Stimulated activated CD8-positive, alpha-beta memory T cell treated with anti-CD3 and anti-CD28 coated beads, Interleukin-15, amount 100 ng/mL, for 1 hour (primary cell): Measurements from ENCODE around the gene SYNPO.

Experiments used
- DNase-seq: peaks from one replicate; pipeline ENCODE4 v3.0.0-alpha.2; 2020; ENCODE audit warnings: low read depth

Gene SYNPO

DNA sequence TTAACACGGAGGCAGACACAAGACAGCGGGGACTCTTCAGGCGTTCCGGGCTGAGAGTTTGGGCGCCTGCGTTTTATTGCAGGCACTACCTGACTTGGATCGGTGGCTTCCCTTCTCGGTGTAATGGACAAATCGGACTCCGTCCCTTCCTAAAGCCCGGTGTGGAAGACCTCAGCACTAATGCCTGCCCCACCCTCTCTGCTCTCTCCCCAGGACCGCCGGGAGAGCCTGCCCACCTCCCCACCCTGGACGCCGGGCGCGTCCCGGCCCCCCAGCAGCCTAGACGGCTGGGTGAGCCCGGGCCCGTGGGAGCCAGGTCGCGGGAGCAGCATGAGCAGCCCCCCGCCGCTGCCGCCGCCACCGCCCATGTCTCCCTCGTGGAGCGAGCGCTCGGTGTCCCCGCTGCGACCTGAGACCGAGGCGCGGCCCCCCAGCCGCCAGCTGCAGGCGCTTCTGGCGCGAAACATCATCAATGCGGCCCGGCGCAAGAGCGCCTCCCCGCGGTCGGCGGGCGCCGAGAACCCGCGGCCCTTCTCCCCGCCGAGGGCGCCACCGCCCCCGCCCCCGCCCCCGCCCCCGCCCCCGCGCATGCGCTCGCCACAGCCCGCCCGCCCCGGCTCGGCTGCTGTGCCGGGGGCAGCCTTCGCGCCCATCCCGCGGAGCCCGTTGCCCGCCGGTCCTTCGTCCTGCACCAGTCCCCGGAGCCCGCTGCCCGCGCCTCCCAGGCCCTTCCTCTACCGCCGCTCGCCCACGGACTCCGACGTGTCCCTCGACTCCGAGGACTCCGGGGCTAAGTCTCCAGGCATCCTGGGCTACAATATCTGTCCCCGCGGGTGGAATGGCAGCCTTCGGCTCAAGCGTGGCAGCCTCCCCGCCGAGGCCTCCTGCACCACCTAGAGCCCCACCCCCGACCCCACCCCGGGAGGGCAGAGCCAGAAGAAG lies 16.0 kb downstream of the SYNPO start:
- peak; percentile 46 for DNase-seq

DNA sequence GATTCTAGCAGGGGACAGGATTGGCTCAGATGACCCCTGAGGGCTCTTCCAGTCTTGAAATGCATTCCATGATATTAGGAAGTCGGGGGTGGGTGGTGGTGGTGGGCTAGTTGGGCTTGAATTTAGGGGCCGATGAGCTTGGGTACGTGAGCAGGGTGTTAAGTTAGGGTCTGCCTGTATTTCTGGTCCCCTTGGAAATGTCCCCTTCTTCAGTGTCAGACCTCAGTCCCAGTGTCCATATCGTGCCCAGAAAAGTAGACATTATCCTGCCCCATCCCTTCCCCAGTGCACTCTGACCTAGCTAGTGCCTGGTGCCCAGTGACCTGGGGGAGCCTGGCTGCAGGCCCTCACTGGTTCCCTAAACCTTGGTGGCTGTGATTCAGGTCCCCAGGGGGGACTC lies 17.7 kb downstream of the SYNPO start:
- no peak for DNase-seq

DNA sequence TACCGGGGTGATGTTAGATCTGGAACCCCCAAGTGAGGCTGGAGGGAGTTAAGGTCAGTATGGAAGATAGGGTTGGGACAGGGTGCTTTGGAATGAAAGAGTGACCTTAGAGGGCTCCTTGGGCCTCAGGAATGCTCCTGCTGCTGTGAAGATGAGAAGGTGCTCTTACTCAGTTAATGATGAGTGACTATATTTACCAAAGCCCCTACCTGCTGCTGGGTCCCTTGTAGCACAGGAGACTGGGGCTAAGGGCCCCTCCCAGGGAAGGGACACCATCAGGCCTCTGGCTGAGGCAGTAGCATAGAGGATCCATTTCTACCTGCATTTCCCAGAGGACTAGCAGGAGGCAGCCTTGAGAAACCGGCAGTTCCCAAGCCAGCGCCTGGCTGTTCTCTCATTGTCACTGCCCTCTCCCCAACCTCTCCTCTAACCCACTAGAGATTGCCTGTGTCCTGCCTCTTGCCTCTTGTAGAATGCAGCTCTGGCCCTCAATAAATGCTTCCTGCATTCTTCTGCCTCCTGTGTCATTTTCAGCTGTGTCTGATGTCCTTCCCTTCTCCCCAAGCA lies 18.3 kb downstream of the SYNPO start:
- DNase-seq = no peak

DNA sequence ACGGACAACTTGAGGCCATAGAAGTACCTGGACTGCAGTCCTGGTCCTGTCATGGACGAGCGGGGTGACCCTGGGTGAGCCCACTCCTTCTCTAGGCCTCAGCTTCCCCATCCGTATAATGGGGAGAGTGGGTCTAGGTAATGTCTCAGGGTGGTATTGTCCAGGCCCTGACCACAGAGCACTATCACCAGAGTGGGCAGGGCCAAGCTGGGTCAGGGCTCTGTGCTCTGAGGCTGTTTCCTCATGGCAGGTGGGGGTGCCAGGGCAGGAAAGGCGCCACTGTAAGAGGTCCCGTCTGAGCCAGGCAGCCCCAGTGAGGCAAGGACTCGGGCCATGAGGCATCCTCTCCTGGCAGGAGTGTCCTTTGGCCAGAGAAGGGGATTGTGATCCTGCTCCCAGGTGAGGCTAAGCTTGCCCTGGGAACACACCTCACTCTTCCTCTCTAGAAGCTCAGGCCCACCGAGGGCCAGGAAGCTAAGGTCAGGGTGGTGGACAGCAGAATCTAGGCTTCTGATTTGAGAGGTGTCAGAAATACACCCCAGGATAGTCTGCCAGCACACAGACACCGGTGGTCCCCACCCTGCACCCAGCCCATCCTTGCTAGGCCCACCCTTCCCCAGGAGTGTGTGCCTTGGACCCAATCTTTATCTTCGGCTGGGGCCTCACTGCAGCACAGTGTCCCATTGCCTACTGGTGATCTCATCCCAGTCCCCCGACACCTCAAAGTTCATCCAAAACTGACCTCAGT lies 19.1 kb downstream of the SYNPO start:
- no peak for DNase-seq

DNA sequence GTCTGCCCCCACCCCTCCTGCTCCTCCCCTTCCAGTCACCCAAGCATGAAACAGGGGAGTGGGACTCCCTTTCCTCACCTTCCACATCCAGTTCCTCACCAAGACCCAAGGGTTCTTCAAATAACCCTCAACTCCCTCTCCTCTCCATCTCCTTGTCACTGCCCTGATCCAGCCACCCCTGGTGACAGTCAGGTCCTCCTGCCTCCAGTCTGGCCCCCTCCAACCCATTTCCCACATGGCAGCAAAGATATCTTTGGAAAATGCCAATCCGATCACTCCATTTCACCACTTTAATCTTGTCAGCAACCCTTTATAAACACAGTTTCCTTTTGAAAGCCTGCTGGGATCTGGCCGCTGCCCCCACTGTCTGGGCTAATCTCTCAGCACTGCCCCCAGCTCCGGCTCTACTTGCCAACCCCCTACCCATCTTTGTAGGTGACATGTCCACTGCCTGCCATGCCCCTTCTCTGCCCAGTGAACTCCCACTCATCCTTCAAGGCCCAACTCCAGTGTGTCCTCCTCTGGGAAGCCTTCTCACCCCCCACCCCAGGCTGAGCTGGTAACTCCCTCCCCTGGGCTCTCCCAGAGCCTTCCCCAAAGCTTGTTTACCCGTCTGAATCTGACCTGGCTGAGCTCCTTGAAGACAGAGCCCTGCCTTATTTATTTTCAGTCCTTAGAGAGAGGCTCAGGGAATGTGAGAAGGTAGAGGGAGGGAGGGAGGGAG lies 19.8 kb downstream of the SYNPO start:
- no peak for DNase-seq

DNA sequence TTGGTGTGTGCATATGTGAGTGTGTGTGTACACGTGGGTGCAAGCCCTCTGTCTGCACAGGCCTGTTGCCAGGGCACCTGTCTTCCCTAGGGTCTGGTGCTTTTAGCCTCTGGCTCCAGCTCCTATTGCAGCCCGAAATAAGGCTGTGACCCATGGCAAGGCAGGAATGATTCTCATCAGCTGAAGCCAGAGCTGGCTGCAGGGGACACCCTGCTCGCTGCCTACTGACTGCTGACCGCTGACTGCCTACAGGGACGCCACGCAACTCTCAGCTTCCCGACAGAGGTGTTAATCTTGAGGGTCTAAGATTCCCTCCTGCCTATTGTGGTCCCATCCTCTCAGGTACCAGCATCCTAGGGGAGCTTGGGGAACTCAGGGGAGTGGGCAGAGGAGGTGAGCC lies 20.6 kb downstream of the SYNPO start, which contains the start of gene MYOZ3:
Gene MYOZ3 (plus strand): TSS at position 166 of the 400 bp plus-strand sequence. CDS start 1,691 bp downstream, outside the sequence.
- DNase-seq = no peak

DNA sequence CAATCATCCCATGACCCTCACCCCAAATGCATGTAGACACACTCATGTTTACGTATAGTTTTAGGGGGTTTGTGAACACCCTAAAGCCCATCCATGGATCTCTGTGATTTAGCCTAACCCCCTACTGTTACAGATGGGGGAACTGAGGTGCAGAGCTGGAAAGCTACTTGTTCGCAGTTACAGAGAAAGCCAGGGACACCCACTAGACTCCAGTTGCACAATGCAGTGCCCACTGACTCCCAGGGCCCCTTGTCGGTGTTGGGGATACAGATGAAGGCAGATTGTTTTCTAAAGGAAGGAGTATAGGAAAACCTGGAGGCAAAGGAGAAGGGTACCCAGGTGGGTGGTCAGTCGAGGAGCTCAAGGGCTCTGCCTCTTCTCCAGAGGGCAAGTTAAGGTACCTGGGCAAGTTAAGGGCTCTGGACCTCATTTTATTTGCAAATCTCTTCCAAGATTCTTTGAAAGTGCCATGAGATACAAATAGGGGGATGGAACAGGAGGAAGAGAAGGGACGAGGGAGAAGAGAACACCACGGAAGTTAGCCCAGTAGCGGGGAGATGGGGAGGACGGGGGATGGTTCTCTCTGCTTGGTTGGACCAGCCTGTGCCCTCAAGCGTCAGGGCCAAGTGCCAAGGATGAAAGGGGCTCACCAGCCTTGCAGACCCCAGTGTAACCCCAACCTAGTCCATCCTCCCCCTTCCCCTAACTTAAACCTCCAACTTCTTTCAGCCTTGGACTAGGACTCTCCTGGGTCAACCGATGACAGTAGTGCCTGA lies 21.5 kb downstream of the SYNPO start:
- DNase-seq = no peak

DNA sequence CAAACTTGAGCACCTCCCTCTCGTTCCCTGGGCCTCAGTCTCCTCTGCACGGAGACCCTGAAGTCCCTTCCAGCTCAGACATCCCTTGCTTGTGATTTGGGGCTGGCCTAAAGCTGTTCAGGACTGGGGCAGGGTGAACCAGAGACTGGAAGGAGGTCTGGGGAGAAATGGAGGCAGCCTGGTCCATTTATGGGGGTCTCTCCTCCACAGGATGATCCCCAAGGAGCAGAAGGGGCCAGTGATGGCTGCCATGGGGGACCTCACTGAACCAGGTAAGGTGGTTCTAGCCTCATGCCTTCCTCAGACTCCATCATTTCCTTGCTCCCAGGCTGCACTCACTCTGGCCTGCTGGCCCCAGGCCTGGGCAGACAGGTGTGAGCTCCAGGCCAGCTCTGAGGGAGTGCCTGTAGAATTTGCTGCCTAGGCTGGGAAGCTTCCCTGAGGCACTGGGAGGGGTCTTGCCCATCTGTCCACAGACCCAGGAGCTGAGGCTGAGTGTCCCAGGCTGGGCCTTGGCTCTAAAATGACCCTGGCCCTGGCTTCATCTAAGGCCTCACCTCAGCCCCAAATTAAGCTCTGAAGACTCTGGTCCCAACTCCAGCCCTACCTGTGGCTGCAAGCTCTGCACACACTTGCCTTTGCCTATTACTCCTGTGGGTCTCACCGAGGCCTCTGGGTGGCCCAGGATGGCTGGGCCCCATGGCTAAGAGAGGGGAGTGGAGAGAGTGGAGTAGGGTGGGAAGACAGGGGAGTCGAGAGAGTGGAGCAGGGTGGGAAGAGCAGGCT lies 22.5 kb downstream of the SYNPO start:
- DNase-seq = no peak

DNA sequence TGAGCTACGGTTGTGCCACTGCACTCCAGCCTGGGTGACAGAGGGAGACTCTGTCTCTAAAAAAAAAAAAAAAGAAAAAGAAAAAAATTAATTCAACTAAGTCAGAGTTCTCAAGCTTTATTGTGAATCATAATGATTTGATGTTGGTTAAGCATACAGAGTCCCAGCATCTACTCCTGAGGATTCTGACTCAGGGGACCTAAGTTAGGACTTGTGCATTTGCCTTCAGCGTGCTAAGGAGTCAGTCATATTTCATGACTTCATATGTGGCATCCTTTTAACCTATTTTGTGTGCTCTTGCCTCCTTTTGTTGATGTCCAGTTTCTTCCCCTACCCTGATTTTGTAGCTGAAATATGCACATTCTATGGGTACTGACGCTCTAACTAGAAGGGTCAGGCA lies 23.5 kb downstream of the SYNPO start:
- DNase-seq = no peak

DNA sequence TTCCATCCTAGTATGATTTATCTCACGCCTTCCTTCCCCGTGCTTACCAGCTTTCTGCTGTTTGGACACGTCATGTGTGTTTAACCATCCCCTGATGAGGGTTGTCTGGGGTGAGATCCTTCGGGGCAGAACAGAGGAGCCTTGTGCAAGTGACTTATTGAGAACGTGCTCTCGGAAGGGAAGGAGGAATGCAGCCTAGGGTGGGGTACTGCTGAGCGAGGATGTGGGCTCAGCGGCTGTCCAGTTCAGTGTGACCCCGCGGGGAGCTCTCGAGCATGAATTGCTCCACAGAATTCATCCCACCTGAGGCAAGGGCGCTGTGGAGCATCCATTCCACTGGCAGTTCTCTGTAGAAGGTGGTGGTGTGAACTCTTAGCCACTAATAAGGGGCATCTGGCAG lies 24.6 kb downstream of the SYNPO start:
- no peak for DNase-seq

DNA sequence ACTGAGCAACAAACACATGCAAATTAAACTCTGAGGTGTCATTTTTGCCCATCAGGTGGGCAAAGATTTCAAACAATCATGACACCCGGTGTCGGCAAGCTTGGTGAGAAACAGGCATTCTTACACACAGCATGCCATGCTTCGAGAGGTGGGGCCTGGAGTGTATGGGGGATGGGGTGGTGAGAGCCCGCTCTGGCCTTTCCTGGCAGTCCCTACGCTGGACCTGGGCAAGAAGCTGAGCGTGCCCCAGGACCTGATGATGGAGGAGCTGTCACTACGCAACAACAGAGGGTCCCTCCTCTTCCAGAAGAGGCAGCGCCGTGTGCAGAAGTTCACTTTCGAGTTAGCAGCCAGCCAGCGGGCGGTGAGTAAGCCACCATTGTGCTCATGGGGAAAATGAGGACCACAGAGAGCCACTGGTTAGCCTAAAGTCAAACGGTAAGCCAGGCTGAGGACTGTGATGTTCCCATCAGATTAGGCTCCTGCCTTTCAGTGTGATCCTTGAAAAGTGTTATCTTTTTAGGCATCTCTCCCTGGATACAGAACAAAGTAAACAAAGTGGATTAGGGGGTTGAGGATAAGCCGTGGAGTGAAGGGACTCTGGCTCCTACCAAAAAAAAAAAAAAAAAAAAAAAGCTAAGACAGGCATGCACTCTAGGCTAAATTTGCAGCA lies 30.0 kb downstream of the SYNPO start:
- DNase-seq = no peak

DNA sequence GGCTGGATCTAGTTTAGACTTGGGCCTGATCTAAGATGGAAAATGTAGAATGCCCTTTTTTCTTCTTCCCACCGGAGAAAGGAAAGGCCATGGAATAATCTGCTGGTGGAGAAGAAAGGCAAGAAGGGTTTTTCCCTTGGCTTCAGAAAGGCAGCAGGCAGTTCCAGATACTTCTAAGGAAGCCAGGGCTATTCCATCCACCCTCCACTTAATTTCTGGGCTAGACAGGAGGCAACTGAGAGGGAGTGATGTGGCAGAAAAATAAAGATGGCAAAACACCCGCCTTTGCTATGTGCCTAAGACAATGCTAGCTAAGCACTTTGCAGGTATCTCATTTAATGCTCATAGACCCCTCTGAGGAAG lies 30.5 kb downstream of the SYNPO start:
- no peak for DNase-seq

DNA sequence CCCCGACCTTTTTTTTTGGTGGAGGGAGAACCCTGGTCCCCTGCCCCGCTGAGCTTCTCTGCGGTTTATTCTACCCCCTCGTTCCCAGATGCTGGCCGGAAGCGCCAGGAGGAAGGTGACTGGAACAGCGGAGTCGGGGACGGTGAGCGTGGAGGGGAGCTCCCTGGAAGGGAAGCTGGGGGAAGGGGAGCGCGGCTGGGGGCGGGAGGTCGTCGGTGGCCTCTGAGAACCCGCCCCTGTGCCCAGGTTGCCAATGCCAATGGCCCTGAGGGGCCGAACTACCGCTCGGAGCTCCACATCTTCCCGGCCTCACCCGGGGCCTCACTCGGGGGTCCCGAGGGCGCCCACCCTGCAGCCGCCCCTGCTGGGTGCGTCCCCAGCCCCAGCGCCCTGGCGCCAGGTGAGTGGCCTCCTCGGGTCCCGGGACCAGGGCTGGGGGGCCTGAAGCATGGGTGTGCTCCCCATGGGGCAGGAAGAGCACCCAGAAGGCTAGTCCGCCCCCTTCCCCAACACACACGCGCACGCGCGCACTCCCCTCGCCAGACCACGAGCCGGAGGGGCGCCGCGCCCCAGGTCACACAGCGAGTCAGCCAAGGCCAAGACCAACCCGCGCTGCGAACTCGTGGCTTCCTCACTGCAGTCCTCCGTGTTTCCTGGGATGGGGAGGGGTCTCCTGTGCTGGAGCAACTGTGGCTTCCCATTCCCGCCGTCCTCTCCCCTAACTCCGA lies 31.2 kb downstream of the SYNPO start:
- DNase-seq = no peak

DNA sequence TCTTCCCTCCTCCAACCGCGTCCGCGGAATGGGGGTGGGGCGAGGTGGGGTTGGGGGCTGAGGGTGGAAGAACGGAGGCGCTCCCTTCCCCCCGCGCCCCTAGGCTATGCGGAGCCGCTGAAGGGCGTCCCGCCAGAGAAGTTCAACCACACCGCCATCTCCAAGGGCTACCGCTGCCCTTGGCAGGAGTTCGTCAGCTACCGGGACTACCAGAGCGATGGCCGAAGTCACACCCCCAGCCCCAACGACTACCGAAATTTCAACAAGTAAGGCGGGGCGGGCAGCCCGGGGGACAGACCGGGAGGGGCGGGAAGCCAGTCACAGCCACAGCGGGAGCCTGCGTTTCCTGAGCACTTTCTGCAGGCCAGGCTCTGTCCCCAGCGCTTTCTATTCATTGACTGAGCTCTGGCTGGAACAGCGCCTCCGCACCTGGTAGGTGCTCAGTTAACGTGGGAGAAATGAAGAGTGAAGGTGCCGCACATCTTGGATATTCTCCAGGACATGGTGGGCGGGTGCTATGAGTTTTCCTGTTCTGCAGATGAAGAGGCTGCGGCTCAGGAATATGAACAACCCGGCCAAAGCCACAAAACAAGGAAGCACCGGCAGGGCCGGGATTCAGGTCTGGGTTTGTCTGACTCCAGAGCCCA lies 31.9 kb downstream of the SYNPO start:
- no peak for DNase-seq

DNA sequence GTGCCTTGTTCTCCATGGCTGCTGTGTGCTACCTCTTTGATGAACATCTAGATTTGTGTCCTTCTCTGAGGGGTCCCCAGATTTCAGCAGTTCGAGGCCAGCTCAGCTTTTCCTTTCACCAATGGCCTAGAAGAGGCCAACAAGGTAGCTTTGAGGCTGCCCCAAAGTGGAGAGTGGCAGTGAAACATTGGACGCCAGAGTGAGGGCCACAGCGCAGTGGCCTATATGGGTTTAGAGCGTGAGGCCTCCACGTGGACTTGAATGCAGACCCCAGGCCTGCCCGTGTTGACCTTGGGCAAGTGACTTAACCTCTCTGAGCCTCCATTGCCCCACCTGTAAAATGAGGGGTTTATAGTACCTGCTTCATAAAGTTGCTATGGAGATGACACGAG lies 32.4 kb downstream of the SYNPO start:
- no peak for DNase-seq

DNA sequence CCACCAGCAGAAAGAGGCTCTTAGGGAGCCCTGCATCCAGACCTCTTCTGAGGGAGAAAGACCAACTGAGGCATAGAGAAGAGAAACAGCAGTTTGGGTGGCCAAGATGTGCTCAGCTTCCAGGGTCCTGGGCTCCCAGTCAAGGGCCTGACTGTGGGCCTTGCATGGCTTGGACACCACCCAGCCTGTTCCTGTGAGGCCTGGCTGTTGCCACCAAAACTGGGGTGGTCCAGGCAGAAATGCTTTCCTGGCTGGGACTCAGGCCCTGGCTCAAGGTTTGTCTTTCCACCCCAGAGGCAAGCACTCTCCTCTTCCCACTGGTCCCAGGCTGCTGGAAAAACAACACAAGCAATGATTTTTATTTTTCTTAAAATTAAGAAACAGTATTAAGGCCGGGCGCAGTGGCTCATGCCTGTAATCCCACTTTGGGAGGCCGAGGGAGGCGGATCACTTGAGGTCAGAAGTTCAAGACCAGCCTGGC lies 33.9 kb downstream of the SYNPO start:
- DNase-seq = no peak

DNA sequence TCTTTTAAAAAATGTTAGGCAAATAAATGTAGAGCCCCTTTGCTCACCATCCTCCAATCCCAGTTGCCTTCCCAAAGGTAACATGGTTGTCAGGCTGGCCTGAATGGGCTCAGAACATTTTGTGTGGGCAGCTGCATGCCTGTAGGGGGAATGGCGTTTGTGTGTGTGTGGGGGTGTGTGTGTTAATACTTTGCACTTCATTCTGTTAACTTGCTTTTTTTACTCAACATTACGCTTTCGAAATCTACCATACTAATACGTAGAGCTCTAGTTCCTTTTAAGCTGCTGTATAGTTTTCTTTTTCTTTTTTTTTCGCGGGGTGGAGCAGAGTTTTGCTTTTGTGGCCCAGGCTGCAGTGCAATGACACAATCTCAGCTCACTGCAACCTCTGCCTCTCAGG lies 34.6 kb downstream of the SYNPO start:
- DNase-seq = no peak

DNA sequence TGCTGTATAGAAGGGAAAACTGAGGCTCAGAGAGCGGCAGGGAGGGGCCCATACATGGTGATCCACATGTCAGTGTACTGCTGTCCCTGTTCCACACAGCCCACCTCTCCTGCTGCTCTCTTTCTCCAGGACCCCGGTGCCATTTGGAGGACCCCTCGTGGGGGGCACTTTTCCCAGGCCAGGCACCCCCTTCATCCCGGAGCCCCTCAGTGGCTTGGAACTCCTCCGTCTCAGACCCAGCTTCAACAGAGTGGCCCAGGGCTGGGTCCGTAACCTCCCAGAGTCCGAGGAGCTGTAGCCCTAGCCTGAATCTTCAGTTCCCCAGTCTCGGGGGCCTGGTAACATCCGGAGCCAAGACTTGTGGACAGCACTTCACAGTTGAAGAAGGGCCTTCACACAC lies 36.1 kb downstream of the SYNPO start:
- DNase-seq = no peak

DNA sequence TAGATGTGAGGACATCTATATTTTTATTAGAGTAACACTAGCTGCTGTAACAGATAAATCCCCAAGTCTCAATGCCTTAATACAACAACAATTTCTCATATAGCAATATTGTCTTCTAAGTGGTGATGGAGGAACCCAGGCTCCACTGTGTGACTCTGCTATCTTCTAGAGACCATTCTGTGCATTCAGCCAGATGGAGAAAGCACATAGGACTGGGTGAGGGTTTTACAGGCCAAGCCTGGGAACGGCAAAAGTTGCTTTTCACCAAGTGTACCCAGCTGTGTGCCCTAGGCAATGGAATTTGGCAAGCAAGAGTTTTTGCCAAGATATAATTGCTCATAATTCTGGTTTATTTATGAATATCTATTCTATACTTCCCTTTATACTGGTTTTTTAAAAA lies 48.7 kb downstream of the SYNPO start:
- no peak for DNase-seq
